Liver (tissue), 9 donors: ENCODE results near the gene MPC1. TPM values are rescaled to one million over a fixed set of nuclear protein-coding genes. Genes with fewer than 3 reads are reported as not detected.

Experiments
- DNase-seq: peaks from one replicate; pipeline ENCODE4 v3.0.0-alpha.2; 2017; ENCODE audit warnings: low spot score
- H3K27ac ChIP-seq, 2 donors: one replicate each; pipeline ENCODE4 v1.7.0; 2013; ENCODE audit warnings: inconsistent platforms in 2 of 2, low read length in 2 of 2, control low read depth in 1 of 2, low read depth in 1 of 2, mild to moderate bottlenecking in 1 of 2
- H3K27me3 ChIP-seq, 4 donors: one replicate each; pipeline versions ENCODE4 v1.6.1 to v1.7.0; 2013; ENCODE audit warnings: low read length in 3 of 4, inconsistent platforms in 1 of 4, mild to moderate bottlenecking in 1 of 4, moderate library complexity in 1 of 4; ENCODE audit not compliant: control insufficient read depth in 4 of 4, insufficient read depth in 4 of 4
- H3K36me3 ChIP-seq, 4 donors: one replicate each; pipeline versions ENCODE4 v1.6.1 to v1.7.0; 2013; ENCODE audit warnings: low read length in 3 of 4, mild to moderate bottlenecking in 3 of 4, low read depth in 1 of 4, moderate library complexity in 1 of 4; ENCODE audit not compliant: control insufficient read depth in 4 of 4, insufficient read depth in 3 of 4
- H3K4me1 ChIP-seq, 4 donors: one replicate each; pipeline versions ENCODE4 v1.6.1 to v1.7.0; 2013; ENCODE audit warnings: low read length in 3 of 4, mild to moderate bottlenecking in 3 of 4, moderate library complexity in 1 of 4; ENCODE audit not compliant: control insufficient read depth in 4 of 4, insufficient read depth in 4 of 4
- H3K4me3 ChIP-seq, 3 donors: one replicate each; pipeline versions ENCODE4 v1.6.1 to v1.7.0; 2013; ENCODE audit warnings: low read length in 3 of 3, control low read depth in 1 of 3, low read depth in 1 of 3, mild to moderate bottlenecking in 1 of 3
- H3K9ac ChIP-seq, 2 donors: one replicate each; pipeline ENCODE4 v1.7.0; 2013; ENCODE audit warnings: low read length in 2 of 2, mild to moderate bottlenecking in 2 of 2, moderate library complexity in 2 of 2, control low read depth in 1 of 2, low read depth in 1 of 2
- H3K9me3 ChIP-seq, 4 donors: one replicate each; pipeline versions ENCODE4 v1.6.1 to v1.7.0; 2013; ENCODE audit warnings: low read length in 3 of 4; ENCODE audit not compliant: control insufficient read depth in 4 of 4
- ATF3 ChIP-seq: IDR thresholded peaks from 2 replicates; pipeline ENCODE4 v1.6.1; 2016; ENCODE audit warnings: antibody characterized with exemption
- EGR1 ChIP-seq, 2 donors: IDR thresholded peaks; 2 replicates each; pipeline ENCODE4 v1.6.1; 2016 to 2018; ENCODE audit warnings: antibody characterized with exemption in 2 of 2, low read depth in 2 of 2
- FOXA1 ChIP-seq: IDR thresholded peaks from 2 replicates; pipeline ENCODE4 v1.6.1; 2016; ENCODE audit warnings: antibody characterized with exemption
- FOXA2 ChIP-seq: IDR thresholded peaks from 2 replicates; pipeline ENCODE4 v1.6.1; 2016; ENCODE audit warnings: antibody characterized with exemption
- GABPA ChIP-seq, 2 donors: IDR thresholded peaks in 1 of 2; conservative IDR thresholded peaks in 1 of 2; 2 replicates each; pipeline ENCODE4 v1.6.1; 2016; ENCODE audit warnings: antibody characterized with exemption in 2 of 2, mild to moderate bottlenecking in 1 of 2, moderate library complexity in 1 of 2
- HNF4A ChIP-seq, 2 donors: conservative IDR thresholded peaks; 2 replicates each; pipeline ENCODE4 v1.6.1; 2016; ENCODE audit warnings: antibody characterized with exemption in 2 of 2, mild to moderate bottlenecking in 2 of 2
- HNF4G ChIP-seq: IDR thresholded peaks from 2 replicates; pipeline ENCODE4 v1.6.1; 2016; ENCODE audit warnings: antibody characterized with exemption
- JUND ChIP-seq, 2 donors: IDR thresholded peaks; 2 replicates each; pipeline ENCODE4 v1.6.1; 2016; ENCODE audit warnings: antibody characterized with exemption in 2 of 2
- MAX ChIP-seq: IDR thresholded peaks from 2 replicates; pipeline ENCODE4 v1.6.1; 2016; ENCODE audit warnings: antibody characterized with exemption
- NR2F2 ChIP-seq: IDR thresholded peaks from 2 replicates; pipeline ENCODE4 v1.6.1; 2016; ENCODE audit warnings: antibody characterized with exemption
- RAD21 ChIP-seq, 2 donors: IDR thresholded peaks; 2 replicates each; pipeline ENCODE4 v1.6.1; 2016; ENCODE audit warnings: antibody characterized with exemption in 2 of 2, mild to moderate bottlenecking in 2 of 2
- RXRA ChIP-seq, 2 donors: IDR thresholded peaks; 2 replicates each; pipeline ENCODE4 v1.6.1; 2017 to 2018; ENCODE audit warnings: antibody characterized with exemption in 2 of 2, mild to moderate bottlenecking in 1 of 2
- SP1 ChIP-seq: IDR thresholded peaks from 2 replicates; pipeline ENCODE4 v1.6.1; 2018; ENCODE audit warnings: antibody characterized with exemption, mild to moderate bottlenecking
- TAF1 ChIP-seq: conservative IDR thresholded peaks from 2 replicates; pipeline ENCODE4 v1.6.1; 2016; ENCODE audit warnings: antibody characterized with exemption, mild to moderate bottlenecking
- YY1 ChIP-seq: IDR thresholded peaks from 2 replicates; pipeline ENCODE4 v1.6.1; 2016; ENCODE audit warnings: antibody characterized with exemption, mild to moderate bottlenecking
- ZBTB33 ChIP-seq: IDR thresholded peaks from 2 replicates; pipeline ENCODE4 v1.6.1; 2016; ENCODE audit warnings: antibody characterized with exemption
- WGBS: extraction: QIAGEN DNeasy Blood & Tissue Kit; methylation state at CpG from one replicate; pipeline ENCODE4 v1.1.7; 2013; 5-methylcytosine and 5-hydroxymethylcytosine counted together
- polyA plus RNA-seq, 2 donors: library from polyadenylated mRNA; stranded (reverse) in 1 of 2; unstranded in 1 of 2; fragments of 200-250 nt in 1 of 2; fragments of >200 nt in 1 of 2; fragmentation: Nextera tagmentation in 1 of 2; extraction: Ambion mirVana in 1 of 2; gene quantifications; one replicate each; pipeline versions ENCODE4 v1.2.1 to v1.2.3, GENCODE V29; 2013 to 2015
- total RNA-seq, 2 donors: library from RNA; depleted of rRNA; stranded (reverse); fragments of >200 nt; gene quantifications; one replicate each; pipeline ENCODE4 v1.2.3, GENCODE V29; 2014
- TF ChIP-seq, protein P1 (sequence below): IDR thresholded peaks from 2 replicates; pipeline ENCODE4 v1.6.1; 2016; ENCODE audit warnings: antibody characterized with exemption, mild to moderate bottlenecking
- TF ChIP-seq, protein P2 (sequence below): fragments of 150-350 bp; IDR thresholded peaks from 2 replicates; pipeline ENCODE4 v1.5.1; 2017; ENCODE audit warnings: improper control_type of control experiment, low read depth, low read length; ENCODE audit not compliant: missing input control
- donor health status: healthy.
- donor health status: healthy.
- donor health status: healthy.
- donor health status: healthy.
- donor health status: healthy.

MPC1 gene
- total and polyA plus RNA-seq, 4 donors: 79.7 to 478 (median 237) TPM

- Histone ChIP-seq H3K9ac (no peak overlapping the region), H3K9me3 (no peaks in the 10 kb centered on the region), H3K4me3 (no peak overlapping the region), H3K27ac (no peak overlapping the region), H3K36me3 (peaks cover 0 to 2% (median 0%) of the 10 kb centered on the region in 4 donors), H3K27me3 (no peaks in the 10 kb centered on the region), H3K4me1 (peaks cover 0 to 12% (median 6%) of the 10 kb centered on the region in 4 donors)
- 94% methylated on average over 10 of the region's 10 CpGs for WGBS
- TF ChIP-seq RXRA (IDR thresholded peaks at IDR 0.05) (no peak), TAF1 (no peak), JUND (IDR thresholded peaks at IDR 0.05) (no peak), SP1 (no peak), EGR1 (IDR thresholded peaks at IDR 0.05; ENCODE audit: low read depth in 2 of 2) (no peak), HNF4G (no peak), FOXA1 (no peak), YY1 (no peak), FOXA2 (no peak), ZBTB33 (no peak), MAX (no peak), NR2F2 (no peak), RAD21 (IDR thresholded peaks at IDR 0.05) (no peak), ATF3 (no peak), HNF4A (conservative IDR thresholded peaks at IDR 0.05) (no peak), GABPA (IDR thresholded peaks at IDR 0.05 in 1 of 2, conservative IDR thresholded peaks at IDR 0.05 in 1 of 2) (no peak)
- TF ChIP-seq, protein P1, sequence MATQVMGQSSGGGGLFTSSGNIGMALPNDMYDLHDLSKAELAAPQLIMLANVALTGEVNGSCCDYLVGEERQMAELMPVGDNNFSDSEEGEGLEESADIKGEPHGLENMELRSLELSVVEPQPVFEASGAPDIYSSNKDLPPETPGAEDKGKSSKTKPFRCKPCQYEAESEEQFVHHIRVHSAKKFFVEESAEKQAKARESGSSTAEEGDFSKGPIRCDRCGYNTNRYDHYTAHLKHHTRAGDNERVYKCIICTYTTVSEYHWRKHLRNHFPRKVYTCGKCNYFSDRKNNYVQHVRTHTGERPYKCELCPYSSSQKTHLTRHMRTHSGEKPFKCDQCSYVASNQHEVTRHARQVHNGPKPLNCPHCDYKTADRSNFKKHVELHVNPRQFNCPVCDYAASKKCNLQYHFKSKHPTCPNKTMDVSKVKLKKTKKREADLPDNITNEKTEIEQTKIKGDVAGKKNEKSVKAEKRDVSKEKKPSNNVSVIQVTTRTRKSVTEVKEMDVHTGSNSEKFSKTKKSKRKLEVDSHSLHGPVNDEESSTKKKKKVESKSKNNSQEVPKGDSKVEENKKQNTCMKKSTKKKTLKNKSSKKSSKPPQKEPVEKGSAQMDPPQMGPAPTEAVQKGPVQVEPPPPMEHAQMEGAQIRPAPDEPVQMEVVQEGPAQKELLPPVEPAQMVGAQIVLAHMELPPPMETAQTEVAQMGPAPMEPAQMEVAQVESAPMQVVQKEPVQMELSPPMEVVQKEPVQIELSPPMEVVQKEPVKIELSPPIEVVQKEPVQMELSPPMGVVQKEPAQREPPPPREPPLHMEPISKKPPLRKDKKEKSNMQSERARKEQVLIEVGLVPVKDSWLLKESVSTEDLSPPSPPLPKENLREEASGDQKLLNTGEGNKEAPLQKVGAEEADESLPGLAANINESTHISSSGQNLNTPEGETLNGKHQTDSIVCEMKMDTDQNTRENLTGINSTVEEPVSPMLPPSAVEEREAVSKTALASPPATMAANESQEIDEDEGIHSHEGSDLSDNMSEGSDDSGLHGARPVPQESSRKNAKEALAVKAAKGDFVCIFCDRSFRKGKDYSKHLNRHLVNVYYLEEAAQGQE: no peak
- TF ChIP-seq, protein P2, sequence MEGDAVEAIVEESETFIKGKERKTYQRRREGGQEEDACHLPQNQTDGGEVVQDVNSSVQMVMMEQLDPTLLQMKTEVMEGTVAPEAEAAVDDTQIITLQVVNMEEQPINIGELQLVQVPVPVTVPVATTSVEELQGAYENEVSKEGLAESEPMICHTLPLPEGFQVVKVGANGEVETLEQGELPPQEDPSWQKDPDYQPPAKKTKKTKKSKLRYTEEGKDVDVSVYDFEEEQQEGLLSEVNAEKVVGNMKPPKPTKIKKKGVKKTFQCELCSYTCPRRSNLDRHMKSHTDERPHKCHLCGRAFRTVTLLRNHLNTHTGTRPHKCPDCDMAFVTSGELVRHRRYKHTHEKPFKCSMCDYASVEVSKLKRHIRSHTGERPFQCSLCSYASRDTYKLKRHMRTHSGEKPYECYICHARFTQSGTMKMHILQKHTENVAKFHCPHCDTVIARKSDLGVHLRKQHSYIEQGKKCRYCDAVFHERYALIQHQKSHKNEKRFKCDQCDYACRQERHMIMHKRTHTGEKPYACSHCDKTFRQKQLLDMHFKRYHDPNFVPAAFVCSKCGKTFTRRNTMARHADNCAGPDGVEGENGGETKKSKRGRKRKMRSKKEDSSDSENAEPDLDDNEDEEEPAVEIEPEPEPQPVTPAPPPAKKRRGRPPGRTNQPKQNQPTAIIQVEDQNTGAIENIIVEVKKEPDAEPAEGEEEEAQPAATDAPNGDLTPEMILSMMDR: no peak
- no peak for DNase-seq
Measured at GRCh38 chr6:166410426-166410935, 27.7 kb upstream of the MPC1 start.
